NB4 (cell line): Measurements from ENCODE around the gene SPP1.

Experiments
- POLR2A ChIP-seq: IDR thresholded peaks from 2 replicates; pipeline ENCODE4 v1.6.1; 2011; ENCODE audit warnings: mild to moderate bottlenecking; ENCODE audit not compliant: insufficient read length; ENCODE audit errors: extremely low read depth
- TF ChIP-seq, protein P1 (sequence below): IDR thresholded peaks from one replicate; pipeline ENCODE4 v1.5.1; 2012; ENCODE audit warnings: low read depth, low read length
- TF ChIP-seq, protein P2 (sequence below): IDR thresholded peaks from 2 replicates; pipeline ENCODE4 v1.6.1; 2011; ENCODE audit warnings: low read depth, low read length

DNA sequence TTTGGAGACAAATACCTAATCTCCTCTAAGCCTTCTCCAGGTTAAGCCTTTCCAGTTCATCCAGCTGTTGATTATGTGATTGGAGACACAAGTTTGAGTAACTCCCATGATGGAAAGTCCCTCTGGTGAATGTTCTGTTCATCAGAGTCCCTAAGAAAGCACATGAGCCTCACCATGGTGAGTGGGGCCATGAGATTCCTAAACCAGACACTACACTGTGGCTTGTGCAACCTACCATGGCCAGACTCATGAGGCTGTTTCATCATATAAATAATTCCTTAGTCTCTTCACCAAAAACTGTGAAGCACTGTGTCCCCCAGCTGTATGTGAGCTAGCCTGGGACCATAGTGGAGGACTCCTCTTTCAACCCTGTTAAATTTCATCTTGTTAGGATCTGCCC is 46.3 kb downstream of the SPP1 start:
- TF ChIP-seq, protein P1, sequence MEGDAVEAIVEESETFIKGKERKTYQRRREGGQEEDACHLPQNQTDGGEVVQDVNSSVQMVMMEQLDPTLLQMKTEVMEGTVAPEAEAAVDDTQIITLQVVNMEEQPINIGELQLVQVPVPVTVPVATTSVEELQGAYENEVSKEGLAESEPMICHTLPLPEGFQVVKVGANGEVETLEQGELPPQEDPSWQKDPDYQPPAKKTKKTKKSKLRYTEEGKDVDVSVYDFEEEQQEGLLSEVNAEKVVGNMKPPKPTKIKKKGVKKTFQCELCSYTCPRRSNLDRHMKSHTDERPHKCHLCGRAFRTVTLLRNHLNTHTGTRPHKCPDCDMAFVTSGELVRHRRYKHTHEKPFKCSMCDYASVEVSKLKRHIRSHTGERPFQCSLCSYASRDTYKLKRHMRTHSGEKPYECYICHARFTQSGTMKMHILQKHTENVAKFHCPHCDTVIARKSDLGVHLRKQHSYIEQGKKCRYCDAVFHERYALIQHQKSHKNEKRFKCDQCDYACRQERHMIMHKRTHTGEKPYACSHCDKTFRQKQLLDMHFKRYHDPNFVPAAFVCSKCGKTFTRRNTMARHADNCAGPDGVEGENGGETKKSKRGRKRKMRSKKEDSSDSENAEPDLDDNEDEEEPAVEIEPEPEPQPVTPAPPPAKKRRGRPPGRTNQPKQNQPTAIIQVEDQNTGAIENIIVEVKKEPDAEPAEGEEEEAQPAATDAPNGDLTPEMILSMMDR = no peak
- TF ChIP-seq, protein P2, sequence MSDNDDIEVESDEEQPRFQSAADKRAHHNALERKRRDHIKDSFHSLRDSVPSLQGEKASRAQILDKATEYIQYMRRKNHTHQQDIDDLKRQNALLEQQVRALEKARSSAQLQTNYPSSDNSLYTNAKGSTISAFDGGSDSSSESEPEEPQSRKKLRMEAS = no peak
- no peak for TF ChIP-seq POLR2A
